Measurements from ENCODE around the gene NCKAP5.

Gene NCKAP5

GRCh38 chr2:133218204-133218603, 350.1 kb downstream of the NCKAP5 start:
- Histone ChIP-seq H2AFZ (ENCODE audit: low read length) (no peak overlapping the region), H3K4me3 (ENCODE audit: low read length in 2 of 2) (no peak overlapping the region), H3K4me1 (ENCODE audit: control insufficient read depth in 2 of 2, insufficient read depth in 1 of 2, low read depth in 1 of 2, low read length in 2 of 2) (no peaks in the 10 kb centered on the region), H3K27me3 (ENCODE audit: control insufficient read depth in 3 of 3, insufficient read depth in 3 of 3, low read depth in 1 of 3, low read length in 3 of 3) (no peaks in the 10 kb centered on the region), H3K79me1 (ENCODE audit: low read depth, low read length) (no peaks in the 10 kb centered on the region), H3K14ac (ENCODE audit: low read length) (no peak overlapping the region), H4K8ac (ENCODE audit: low read depth, low read length) (no peak overlapping the region), H3K36me3 (replicated peaks in 1 of 2; ENCODE audit: control insufficient read depth in 2 of 2, insufficient read depth in 2 of 2, low read length in 2 of 2) (peaks cover 0 to 10% of the 10 kb centered on the region in 2 donors), H3K18ac (ENCODE audit: low read length) (no peak overlapping the region), H4K91ac (ENCODE audit: low read depth, low read length, poor library complexity) (no peak overlapping the region), H2AK5ac (ENCODE audit: low read depth, low read length) (no peak overlapping the region), H3K4ac (ENCODE audit: low read length) (no peak overlapping the region), H3K9ac (ENCODE audit: low read depth, low read length, poor library complexity) (no peak overlapping the region), H3K4me2 (ENCODE audit: insufficient read depth, low read length, poor library complexity, severe bottlenecking) (no peak overlapping the region), H2BK15ac (ENCODE audit: low read length) (no peak overlapping the region), H3K23ac (ENCODE audit: low read depth, low read length, poor library complexity) (no peak overlapping the region), H2BK120ac (ENCODE audit: low read depth, low read length) (no peak overlapping the region), H3K27ac (replicated peaks; ENCODE audit: low read length) (no peak overlapping the region), H2BK12ac (ENCODE audit: low read length) (no peak overlapping the region), H2BK5ac (ENCODE audit: low read length) (no peak overlapping the region), H3K9me3 (replicated peaks in 1 of 2; ENCODE audit: control insufficient read depth in 2 of 2, insufficient read depth in 1 of 2, low read depth in 1 of 2, low read length in 2 of 2) (peaks cover 0 to 10% of the 10 kb centered on the region in 2 donors)
- no peak for DNase-seq (ENCODE audit: low spot score)
- WGBS, 2 donors (ENCODE audit: extremely low coverage in 2 of 2, insufficient read length in 2 of 2, insufficient replicate concordance in 1 of 2): no CpG with 5 or more reads among the region's 4 CpGs

GRCh38 chr2:133215477-133215876, 352.8 kb downstream of the NCKAP5 start:
- Histone ChIP-seq H3K9ac (ENCODE audit: low read depth, low read length, poor library complexity) (no peak overlapping the region), H2BK5ac (ENCODE audit: low read length) (no peak overlapping the region), H2AK5ac (ENCODE audit: low read depth, low read length) (no peak overlapping the region), H3K18ac (ENCODE audit: low read length) (no peak overlapping the region), H3K9me3 (replicated peaks in 1 of 2; ENCODE audit: control insufficient read depth in 2 of 2, insufficient read depth in 1 of 2, low read depth in 1 of 2, low read length in 2 of 2) (peaks cover 0 to 10% of the 10 kb centered on the region in 2 donors), H2BK120ac (ENCODE audit: low read depth, low read length) (no peak overlapping the region), H3K27me3 (ENCODE audit: control insufficient read depth in 3 of 3, insufficient read depth in 3 of 3, low read depth in 1 of 3, low read length in 3 of 3) (no peaks in the 10 kb centered on the region), H3K79me1 (ENCODE audit: low read depth, low read length) (no peaks in the 10 kb centered on the region), H3K4me3 (ENCODE audit: low read length in 2 of 2) (no peak overlapping the region), H3K23ac (ENCODE audit: low read depth, low read length, poor library complexity) (no peak overlapping the region), H2BK12ac (ENCODE audit: low read length) (no peak overlapping the region), H2BK15ac (ENCODE audit: low read length) (no peak overlapping the region), H2AFZ (ENCODE audit: low read length) (no peak overlapping the region), H3K27ac (replicated peaks; ENCODE audit: low read length) (no peak overlapping the region), H3K4me1 (ENCODE audit: control insufficient read depth in 2 of 2, insufficient read depth in 1 of 2, low read depth in 1 of 2, low read length in 2 of 2) (no peaks in the 10 kb centered on the region), H4K91ac (ENCODE audit: low read depth, low read length, poor library complexity) (no peak overlapping the region), H3K36me3 (replicated peaks in 1 of 2; ENCODE audit: control insufficient read depth in 2 of 2, insufficient read depth in 2 of 2, low read length in 2 of 2) (peaks cover 0 to 33% of the 10 kb centered on the region in 2 donors), H4K8ac (ENCODE audit: low read depth, low read length) (no peak overlapping the region), H3K14ac (ENCODE audit: low read length) (no peak overlapping the region), H3K4me2 (ENCODE audit: insufficient read depth, low read length, poor library complexity, severe bottlenecking) (no peak overlapping the region), H3K4ac (ENCODE audit: low read length) (no peak overlapping the region)
- no peak for DNase-seq (ENCODE audit: low spot score)

GRCh38 chr2:133213651-133214050, 354.6 kb downstream of the NCKAP5 start:
- Histone ChIP-seq H3K79me1 (ENCODE audit: low read depth, low read length) (no peaks in the 10 kb centered on the region), H3K23ac (ENCODE audit: low read depth, low read length, poor library complexity) (no peak overlapping the region), H3K4me1 (ENCODE audit: control insufficient read depth in 2 of 2, insufficient read depth in 1 of 2, low read depth in 1 of 2, low read length in 2 of 2) (no peaks in the 10 kb centered on the region), H2AK5ac (ENCODE audit: low read depth, low read length) (no peak overlapping the region), H3K4me3 (ENCODE audit: low read length in 2 of 2) (no peak overlapping the region), H2BK15ac (ENCODE audit: low read length) (no peak overlapping the region), H3K9me3 (replicated peaks in 1 of 2; ENCODE audit: control insufficient read depth in 2 of 2, insufficient read depth in 1 of 2, low read depth in 1 of 2, low read length in 2 of 2) (peaks cover 0 to 10% of the 10 kb centered on the region in 2 donors), H3K18ac (ENCODE audit: low read length) (no peak overlapping the region), H3K27me3 (ENCODE audit: control insufficient read depth in 3 of 3, insufficient read depth in 3 of 3, low read depth in 1 of 3, low read length in 3 of 3) (no peaks in the 10 kb centered on the region), H3K27ac (replicated peaks; ENCODE audit: low read length) (no peak overlapping the region), H4K91ac (ENCODE audit: low read depth, low read length, poor library complexity) (no peak overlapping the region), H3K4me2 (ENCODE audit: insufficient read depth, low read length, poor library complexity, severe bottlenecking) (no peak overlapping the region), H2AFZ (ENCODE audit: low read length) (no peak overlapping the region), H3K14ac (ENCODE audit: low read length) (no peak overlapping the region), H3K9ac (ENCODE audit: low read depth, low read length, poor library complexity) (no peak overlapping the region), H2BK12ac (ENCODE audit: low read length) (no peak overlapping the region), H3K36me3 (replicated peaks in 1 of 2; ENCODE audit: control insufficient read depth in 2 of 2, insufficient read depth in 2 of 2, low read length in 2 of 2) (peaks cover 0 to 45% of the 10 kb centered on the region in 2 donors), H4K8ac (ENCODE audit: low read depth, low read length) (no peak overlapping the region), H2BK5ac (ENCODE audit: low read length) (no peak overlapping the region), H2BK120ac (ENCODE audit: low read depth, low read length) (no peak overlapping the region), H3K4ac (ENCODE audit: low read length) (no peak overlapping the region)
- no peak for DNase-seq (ENCODE audit: low spot score)
- no CpG with 5 or more reads among the region's 5 CpGs for WGBS, 2 donors (ENCODE audit: extremely low coverage in 2 of 2, insufficient read length in 2 of 2, insufficient replicate concordance in 1 of 2)

- DNase-seq (ENCODE audit: low spot score): no peak
- Histone ChIP-seq H3K23ac (ENCODE audit: low read depth, low read length, poor library complexity) (no peak overlapping the region), H3K4me3 (ENCODE audit: low read length in 2 of 2) (no peak overlapping the region), H2AK5ac (ENCODE audit: low read depth, low read length) (no peak overlapping the region), H3K4me1 (ENCODE audit: control insufficient read depth in 2 of 2, insufficient read depth in 1 of 2, low read depth in 1 of 2, low read length in 2 of 2) (no peaks in the 10 kb centered on the region), H2BK120ac (ENCODE audit: low read depth, low read length) (no peak overlapping the region), H3K18ac (ENCODE audit: low read length) (no peak overlapping the region), H3K4me2 (ENCODE audit: insufficient read depth, low read length, poor library complexity, severe bottlenecking) (no peak overlapping the region), H2BK12ac (ENCODE audit: low read length) (no peak overlapping the region), H2AFZ (ENCODE audit: low read length) (no peak overlapping the region), H4K91ac (ENCODE audit: low read depth, low read length, poor library complexity) (no peak overlapping the region), H3K9ac (ENCODE audit: low read depth, low read length, poor library complexity) (no peak overlapping the region), H2BK15ac (ENCODE audit: low read length) (no peak overlapping the region), H2BK5ac (ENCODE audit: low read length) (no peak overlapping the region), H4K8ac (ENCODE audit: low read depth, low read length) (no peak overlapping the region), H3K27ac (replicated peaks; ENCODE audit: low read length) (no peak overlapping the region), H3K9me3 (replicated peaks in 1 of 2; ENCODE audit: control insufficient read depth in 2 of 2, insufficient read depth in 1 of 2, low read depth in 1 of 2, low read length in 2 of 2) (peaks cover 2 to 23% of the 10 kb centered on the region in 2 donors), H3K4ac (ENCODE audit: low read length) (no peak overlapping the region), H3K27me3 (ENCODE audit: control insufficient read depth in 3 of 3, insufficient read depth in 3 of 3, low read depth in 1 of 3, low read length in 3 of 3) (no peaks in the 10 kb centered on the region), H3K36me3 (replicated peaks in 1 of 2; ENCODE audit: control insufficient read depth in 2 of 2, insufficient read depth in 2 of 2, low read length in 2 of 2) (peaks cover 0 to 85% of the 10 kb centered on the region in 2 donors), H3K14ac (ENCODE audit: low read length) (no peak overlapping the region), H3K79me1 (ENCODE audit: low read depth, low read length) (no peaks in the 10 kb centered on the region)
- WGBS, 2 donors (ENCODE audit: extremely low coverage in 2 of 2, insufficient read length in 2 of 2, insufficient replicate concordance in 1 of 2): no CpG with 5 or more reads among the region's 2 CpGs
These were observed 358.9 kb downstream of the NCKAP5 start for GRCh38 chr2:133209325-133209724.
